Stimulated activated CD8-positive, alpha-beta memory T cell treated with anti-CD3 and anti-CD28 coated beads, Interleukin-15, amount 100 ng/mL, for 4 hours (primary cell): ENCODE measurements around the gene ITGB7.

Source experiments
- DNase-seq, 2 donors: peaks; one replicate each; pipeline ENCODE4 v3.0.0-alpha.2; 2020; ENCODE audit warnings: low read depth in 2 of 2

ITGB7 gene, protein sequence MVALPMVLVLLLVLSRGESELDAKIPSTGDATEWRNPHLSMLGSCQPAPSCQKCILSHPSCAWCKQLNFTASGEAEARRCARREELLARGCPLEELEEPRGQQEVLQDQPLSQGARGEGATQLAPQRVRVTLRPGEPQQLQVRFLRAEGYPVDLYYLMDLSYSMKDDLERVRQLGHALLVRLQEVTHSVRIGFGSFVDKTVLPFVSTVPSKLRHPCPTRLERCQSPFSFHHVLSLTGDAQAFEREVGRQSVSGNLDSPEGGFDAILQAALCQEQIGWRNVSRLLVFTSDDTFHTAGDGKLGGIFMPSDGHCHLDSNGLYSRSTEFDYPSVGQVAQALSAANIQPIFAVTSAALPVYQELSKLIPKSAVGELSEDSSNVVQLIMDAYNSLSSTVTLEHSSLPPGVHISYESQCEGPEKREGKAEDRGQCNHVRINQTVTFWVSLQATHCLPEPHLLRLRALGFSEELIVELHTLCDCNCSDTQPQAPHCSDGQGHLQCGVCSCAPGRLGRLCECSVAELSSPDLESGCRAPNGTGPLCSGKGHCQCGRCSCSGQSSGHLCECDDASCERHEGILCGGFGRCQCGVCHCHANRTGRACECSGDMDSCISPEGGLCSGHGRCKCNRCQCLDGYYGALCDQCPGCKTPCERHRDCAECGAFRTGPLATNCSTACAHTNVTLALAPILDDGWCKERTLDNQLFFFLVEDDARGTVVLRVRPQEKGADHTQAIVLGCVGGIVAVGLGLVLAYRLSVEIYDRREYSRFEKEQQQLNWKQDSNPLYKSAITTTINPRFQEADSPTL

GRCh38 chr12:53207042-53207441 lies at the start of gene ITGB7:
Gene ITGB7, minus strand, starts transcription at chr12:53207251. Its CDS starts 6,808 bp downstream, at chr12:53200443.
- DNase-seq: no peak

DNA sequence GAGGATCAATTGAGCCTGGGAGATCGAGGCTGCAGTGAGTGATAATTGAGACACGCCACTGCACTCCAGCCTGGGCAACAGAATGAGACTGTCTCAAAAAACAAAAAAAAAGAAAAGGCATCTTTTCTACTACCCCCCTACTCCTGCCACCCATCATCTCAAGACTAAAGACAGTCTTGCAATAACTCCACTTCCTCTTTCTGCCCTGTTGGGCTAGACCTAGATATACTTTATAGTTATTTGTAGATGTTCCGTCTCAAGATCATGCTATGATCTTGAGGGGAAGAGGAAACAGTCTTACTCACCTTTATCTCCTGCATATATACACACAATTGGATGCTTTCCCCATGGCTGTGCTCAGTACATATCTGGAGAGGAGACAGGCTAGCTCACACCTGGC lies 48.9 kb upstream of the ITGB7 start:
- no peak for DNase-seq

- no peak for DNase-seq
Observed at GRCh38 chr12:53254816-53255545, 47.9 kb upstream of the ITGB7 start.

GRCh38 chr12:53253298-53253697 lies 46.2 kb upstream of the ITGB7 start:
- DNase-seq: no peak

DNA sequence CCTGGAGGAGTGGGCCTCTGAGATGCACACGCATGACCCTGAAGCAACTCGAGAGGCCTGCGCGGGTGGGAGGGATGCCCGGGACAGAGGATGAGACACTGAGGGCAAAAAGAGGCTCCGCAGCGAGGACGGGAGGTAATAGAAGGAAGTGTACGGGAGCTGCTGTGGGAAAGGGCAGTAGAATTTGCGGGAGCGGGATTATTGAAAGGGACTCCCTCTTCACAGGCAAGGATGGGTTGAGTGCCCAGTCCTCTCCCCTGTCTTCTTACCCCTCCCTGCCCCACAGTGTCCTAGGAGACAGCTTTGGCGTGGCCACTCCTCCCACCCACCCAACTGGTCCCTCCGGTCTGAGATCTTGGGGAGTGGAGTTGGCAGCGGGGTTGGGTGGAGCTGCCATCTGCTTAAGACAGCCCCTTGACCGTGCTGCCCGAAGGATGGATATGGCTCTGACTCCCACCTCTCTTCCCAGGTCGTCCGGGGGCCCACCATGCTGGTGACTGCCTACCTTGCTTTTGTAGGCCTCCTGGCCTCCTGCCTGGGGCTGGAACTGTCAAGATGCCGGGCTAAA lies 45.4 kb upstream of the ITGB7 start:
- no peak for DNase-seq

DNA sequence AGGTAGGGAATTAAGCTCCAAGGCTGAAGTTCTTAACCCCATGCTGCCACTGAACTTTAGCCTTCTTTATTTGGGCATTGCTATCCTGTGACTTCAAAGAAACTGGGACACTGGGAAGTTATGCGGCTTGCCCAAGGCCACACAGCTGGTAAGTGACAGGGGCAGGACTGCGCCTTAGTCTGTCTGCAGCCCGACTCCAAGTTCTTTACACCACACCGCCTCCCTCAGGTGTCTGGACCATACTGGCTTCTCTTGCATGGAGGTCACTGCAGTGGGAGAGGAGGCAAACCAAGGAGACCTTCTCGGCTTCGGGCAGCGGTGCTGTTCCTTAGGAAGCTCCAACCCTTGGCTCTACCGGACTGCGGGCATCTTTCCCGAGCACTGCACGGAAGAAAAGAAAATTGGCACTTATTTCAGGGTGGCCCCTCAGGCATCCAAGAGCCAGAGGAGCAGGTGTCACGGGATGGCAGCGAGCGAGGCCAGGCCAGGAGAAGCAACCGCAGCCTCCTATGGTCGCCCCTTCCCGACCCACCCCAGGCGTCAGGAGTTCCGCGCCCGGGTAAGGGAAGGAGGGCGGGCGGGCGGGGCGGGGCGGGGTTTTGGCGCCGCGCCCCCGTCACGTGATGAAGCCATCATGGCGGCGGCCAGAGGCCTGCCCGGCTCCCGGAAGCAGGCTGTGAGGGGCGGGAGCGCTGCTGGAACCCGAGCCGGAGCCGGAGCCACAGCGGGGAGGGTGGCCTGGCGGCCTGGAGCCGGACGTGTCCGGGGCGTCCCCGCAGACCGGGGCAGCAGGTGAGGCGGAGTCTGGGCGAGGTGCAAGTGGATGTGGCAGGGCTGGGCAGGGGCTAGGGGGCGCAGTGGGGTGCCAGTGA lies 44.7 kb upstream of the ITGB7 start:
- DNase-seq: peak in 1 of 2 donors; percentile 60

DNA sequence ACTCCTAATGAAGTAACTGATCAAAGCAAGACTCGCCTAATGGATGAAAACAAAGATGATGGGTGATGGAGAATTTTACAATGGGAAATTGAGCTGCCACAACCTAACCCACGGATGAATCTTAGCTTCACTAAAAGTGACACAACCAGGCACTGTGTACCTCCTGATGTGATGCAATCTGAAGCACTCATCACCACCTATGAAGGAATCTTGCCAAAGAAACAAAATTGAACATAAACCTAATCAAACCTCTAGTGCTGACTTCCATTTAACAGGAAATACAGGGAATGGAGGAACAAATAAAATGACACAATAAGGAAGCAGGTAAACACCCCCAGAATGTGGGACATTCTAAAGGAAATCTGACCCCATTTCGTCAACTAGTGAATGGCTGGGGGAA lies 38.2 kb upstream of the ITGB7 start:
- no peak for DNase-seq

DNA sequence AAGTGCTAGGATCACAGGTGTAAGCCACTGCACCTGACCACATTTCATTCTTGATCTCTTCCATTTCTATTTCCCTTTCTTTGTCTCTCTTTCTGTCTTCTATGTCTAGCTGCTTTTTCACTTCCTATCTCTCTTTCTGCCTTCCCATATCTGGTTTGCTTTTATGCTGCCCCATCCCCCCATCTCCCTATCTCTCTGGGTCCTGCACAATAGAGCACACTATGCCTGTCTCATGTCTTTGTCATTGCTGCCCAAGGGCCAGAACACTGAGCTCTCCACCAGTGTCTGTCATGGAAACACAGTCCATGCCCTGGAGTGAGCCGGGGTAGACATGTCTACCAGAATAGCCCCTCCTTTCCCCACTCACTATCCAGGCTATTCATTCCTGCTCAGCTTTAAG lies 37.3 kb upstream of the ITGB7 start:
- DNase-seq: no peak

DNA sequence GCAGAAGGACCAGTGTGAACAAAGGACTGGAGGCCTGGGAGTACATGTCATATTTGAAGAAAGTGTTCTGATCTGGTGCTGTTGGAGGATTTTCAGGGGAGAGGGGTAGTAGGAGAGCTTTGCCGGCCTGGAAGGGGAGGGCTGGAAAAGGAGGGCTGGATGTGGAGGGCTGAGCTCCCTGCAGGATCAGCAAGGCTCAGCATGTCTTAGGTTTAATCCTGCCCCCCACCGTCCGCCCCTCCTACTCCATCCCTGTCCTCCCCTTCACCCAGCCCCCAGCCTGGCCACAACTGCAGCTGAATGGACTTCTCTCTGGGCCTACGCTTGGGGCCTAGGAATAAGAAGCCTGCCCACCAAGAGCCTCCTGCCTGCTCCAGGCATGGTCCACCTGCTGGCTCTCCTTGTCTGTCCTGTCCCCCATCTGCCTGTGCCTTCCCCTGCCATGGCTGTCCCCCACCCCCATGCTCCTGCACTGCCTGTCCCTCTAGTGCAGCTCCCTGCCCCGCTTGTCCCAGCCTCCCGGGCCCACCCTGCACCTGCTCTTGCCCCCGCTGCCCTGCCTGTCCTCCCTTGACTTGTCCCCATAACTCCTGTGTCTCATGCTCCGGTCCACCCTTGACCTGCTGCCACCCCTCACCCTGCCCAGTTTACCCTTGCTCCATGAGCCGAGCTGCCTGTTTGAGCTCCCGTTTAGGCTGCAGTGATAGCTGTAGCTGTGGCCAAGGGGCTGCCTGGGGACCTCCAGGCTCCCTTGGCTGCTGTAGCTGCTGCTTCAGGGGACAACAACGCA lies 34.8 kb upstream of the ITGB7 start:
- no peak for DNase-seq

DNA sequence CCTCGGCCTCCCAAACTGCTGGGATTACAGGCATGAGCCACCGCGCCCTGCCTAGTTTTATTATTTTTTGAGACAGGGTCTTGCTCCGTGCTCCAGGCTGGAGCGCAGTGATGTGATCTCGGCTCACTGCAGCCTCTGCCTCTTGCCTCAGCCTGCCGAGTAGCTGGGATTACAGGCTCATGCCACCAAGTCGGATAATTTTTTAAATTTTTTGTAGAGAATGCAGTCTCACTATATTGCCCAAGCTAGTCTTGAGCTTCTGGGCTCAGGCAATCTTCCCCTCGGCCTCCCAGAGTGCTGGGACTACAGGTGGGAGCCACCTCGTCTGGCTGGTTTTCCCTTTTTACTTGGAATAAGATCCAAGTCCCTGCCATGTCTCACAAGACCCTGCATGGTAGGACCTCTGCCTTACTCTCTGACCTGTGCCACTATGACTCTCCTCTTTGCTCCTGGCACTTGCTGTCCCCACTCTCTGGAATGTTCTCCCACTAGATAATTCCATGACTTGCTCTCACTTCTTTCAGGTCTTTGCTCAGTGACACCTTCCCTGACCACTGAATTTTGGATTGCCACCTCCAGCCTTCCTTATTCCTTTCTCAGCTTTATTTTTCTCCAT lies 32.7 kb upstream of the ITGB7 start:
- DNase-seq: no peak

- peak in 1 of 2 donors; percentile 28 for DNase-seq
Observed at GRCh38 chr12:53236443-53237111, 29.5 kb upstream of the ITGB7 start.

DNA sequence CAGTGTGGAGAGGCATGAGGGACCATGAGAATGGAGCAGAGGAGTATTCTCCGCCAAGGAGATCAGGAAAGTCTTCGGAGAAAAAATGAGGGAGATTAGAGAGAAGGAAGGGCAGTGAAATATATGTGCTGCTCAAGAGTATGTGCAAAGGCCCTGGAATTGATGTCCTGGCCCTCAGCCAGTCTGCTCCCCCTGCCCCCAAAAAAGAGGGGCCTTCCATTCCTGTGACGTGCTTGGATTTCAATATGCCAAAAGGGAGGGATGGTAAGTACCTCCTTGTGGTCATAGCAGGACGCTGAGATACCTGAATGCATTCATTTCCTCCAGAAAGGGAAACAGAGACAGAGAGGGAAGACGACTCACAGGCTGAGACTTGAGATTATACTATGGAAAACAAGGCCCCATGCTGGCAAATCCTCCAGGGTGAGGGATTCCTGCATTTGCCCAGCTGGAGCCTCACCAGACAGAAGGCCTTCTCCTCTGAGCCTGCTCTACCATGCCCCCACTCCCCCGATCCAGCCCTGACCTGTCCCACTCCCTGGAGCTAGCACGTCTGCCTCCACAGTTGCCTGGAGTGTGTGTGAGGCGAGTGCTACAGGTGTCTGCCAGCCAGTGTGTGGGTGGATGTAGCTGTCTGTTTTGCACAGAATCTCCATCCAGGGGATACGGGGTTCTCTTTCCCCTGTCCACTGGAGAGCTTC lies 28.8 kb upstream of the ITGB7 start:
- no peak for DNase-seq

- no peak for DNase-seq
Observed at GRCh38 chr12:53235164-53235563, 28.1 kb upstream of the ITGB7 start.

DNA sequence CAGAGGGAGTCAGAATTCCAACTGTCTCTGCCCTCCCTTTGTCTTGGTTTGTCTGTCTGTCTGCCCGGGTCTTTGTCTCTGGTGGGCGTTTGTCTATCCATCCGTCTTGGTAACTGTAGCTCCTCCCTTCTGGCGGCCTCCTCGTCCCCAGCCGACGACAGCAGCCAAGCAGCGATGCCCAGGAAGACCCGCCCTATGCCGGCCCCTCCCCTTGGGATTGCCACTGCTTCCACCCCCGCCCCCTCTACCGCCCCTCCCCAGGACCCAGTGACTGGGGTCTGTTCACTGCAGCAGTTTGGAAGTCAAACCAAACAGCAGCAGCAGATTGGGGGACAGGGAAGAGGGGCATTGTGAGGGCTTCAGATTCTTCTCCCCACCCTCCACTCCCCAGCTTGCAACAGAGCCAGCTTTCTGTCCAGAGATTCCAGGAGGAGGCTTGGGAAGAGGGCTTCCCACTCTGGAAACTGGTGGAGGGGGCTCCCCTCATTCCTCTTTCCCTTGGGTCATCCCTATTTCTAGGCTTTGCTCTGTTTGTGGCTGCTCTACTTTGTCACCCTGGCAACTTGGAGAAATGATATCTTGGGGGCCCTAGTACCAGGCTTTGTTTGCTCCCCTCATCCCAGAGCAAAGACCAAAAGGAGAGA lies 27.3 kb upstream of the ITGB7 start:
- no peak for DNase-seq

DNA sequence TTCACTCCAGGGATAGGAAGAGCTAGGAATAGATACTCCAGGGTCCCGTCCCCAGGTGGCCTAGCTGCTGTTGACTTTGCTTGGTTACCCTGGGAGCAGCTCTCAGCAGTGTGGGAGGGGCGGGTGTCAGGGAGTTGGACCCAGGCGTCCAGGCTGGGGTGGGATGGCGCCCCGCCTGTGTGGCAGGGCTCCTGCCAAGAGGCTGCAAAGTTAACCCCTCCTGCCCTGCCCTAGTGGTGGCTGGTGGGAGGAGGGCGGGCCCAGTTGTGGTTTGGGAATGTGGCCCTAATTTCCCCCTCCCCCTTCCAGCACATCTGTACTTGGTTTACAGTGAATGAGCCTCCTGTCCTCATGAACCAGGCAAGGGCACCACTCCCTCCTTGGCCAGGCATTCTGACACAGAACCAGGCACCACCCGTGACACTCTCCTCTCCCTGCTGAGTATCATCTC lies 26.6 kb upstream of the ITGB7 start:
- DNase-seq: no peak

DNA sequence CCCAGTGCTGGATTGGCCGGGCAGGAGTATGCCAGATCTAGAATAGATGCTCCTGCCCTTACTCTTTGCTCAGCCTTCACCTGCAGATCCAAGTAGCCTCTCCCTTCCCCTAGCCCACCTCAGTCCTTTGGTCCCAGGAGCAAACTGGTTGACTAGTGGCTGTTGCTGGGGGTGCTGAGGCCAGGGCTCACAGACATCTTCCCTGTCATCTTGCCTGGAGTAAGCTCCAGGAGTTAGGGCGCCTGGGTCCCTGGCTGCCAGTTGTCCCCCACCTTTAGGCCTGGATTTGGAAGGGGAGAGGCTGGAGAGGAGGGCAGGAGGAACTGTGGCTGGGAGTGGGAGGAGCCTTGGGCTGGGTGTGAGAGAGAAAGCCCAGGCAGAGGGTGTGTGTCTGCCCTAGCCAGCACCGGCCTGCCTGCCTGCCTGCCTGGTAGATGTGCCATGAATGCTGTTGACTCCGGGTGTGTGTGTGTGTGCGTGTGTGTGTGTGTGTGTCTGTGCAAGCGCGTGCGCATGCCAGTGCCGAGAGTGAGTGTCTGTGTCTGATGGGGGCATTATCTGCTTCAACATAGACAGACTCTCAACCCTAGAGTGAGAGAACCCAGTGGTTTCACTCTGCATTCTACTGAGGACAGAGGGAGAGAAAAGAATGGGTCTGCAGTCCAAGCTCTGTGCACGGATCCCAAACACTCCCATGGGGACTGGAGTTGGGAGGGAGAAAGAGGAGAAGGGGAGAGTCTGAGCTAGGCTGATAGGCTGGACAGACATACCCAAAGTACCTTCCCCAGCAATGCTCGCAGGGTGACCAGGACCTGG lies 25.8 kb upstream of the ITGB7 start:
- no peak for DNase-seq
